Liver (tissue), 3 donors: ENCODE measurements around the gene CASP8AP2.

Source experiments
- EGR1 ChIP-seq, 2 donors: IDR thresholded peaks; 2 replicates each; pipeline ENCODE4 v1.6.1; 2016 to 2018; ENCODE audit warnings: antibody characterized with exemption in 2 of 2, low read depth in 2 of 2
- GABPA ChIP-seq, 2 donors: IDR thresholded peaks in 1 of 2; conservative IDR thresholded peaks in 1 of 2; 2 replicates each; pipeline ENCODE4 v1.6.1; 2016; ENCODE audit warnings: antibody characterized with exemption in 2 of 2, mild to moderate bottlenecking in 1 of 2, moderate library complexity in 1 of 2
- HNF4A ChIP-seq, 2 donors: conservative IDR thresholded peaks; 2 replicates each; pipeline ENCODE4 v1.6.1; 2016; ENCODE audit warnings: antibody characterized with exemption in 2 of 2, mild to moderate bottlenecking in 2 of 2
- RAD21 ChIP-seq, 2 donors: IDR thresholded peaks; 2 replicates each; pipeline ENCODE4 v1.6.1; 2016; ENCODE audit warnings: antibody characterized with exemption in 2 of 2, mild to moderate bottlenecking in 2 of 2
- RXRA ChIP-seq, 2 donors: IDR thresholded peaks; 2 replicates each; pipeline ENCODE4 v1.6.1; 2017 to 2018; ENCODE audit warnings: antibody characterized with exemption in 2 of 2, mild to moderate bottlenecking in 1 of 2
- SP1 ChIP-seq: IDR thresholded peaks from 2 replicates; pipeline ENCODE4 v1.6.1; 2018; ENCODE audit warnings: antibody characterized with exemption, mild to moderate bottlenecking
- TAF1 ChIP-seq: conservative IDR thresholded peaks from 2 replicates; pipeline ENCODE4 v1.6.1; 2016; ENCODE audit warnings: antibody characterized with exemption, mild to moderate bottlenecking
- TF ChIP-seq, protein P1 (sequence below): fragments of 150-350 bp; IDR thresholded peaks from 2 replicates; pipeline ENCODE4 v1.5.1; 2017; ENCODE audit warnings: improper control_type of control experiment, low read depth, low read length; ENCODE audit not compliant: missing input control
- TF ChIP-seq, protein P2 (sequence below): IDR thresholded peaks from 2 replicates; pipeline ENCODE4 v1.6.1; 2016; ENCODE audit warnings: antibody characterized with exemption
- TF ChIP-seq, protein P3 (sequence below): IDR thresholded peaks from 2 replicates; pipeline ENCODE4 v1.6.1; 2016; ENCODE audit warnings: antibody characterized with exemption
- TF ChIP-seq, protein P4 (sequence below): IDR thresholded peaks from 2 replicates; pipeline ENCODE4 v1.6.1; 2016; ENCODE audit warnings: antibody characterized with exemption, mild to moderate bottlenecking
- donor health status: healthy.
- donor health status: healthy.

DNA sequence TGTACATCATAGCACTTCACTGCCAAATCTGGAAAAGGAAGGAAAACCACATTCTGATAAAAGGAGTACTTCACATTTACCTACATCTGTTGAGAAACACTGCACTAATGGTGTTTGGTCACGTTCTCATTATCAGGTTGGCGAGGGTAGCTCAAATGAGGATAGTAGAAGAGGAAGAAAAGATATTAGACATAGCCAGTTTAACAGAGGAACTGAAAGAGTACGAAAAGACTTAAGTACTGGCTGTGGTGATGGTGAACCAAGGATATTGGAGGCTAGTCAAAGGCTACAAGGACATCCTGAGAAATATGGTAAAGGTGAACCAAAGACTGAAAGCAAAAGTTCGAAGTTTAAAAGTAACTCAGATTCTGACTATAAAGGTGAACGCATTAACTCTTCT, 32.6 kb downstream of the CASP8AP2 start:
- TF ChIP-seq GABPA (IDR thresholded peaks at IDR 0.05 in 1 of 2, conservative IDR thresholded peaks at IDR 0.05 in 1 of 2): no peak
- TF ChIP-seq TAF1: no peak
- TF ChIP-seq, protein P1, sequence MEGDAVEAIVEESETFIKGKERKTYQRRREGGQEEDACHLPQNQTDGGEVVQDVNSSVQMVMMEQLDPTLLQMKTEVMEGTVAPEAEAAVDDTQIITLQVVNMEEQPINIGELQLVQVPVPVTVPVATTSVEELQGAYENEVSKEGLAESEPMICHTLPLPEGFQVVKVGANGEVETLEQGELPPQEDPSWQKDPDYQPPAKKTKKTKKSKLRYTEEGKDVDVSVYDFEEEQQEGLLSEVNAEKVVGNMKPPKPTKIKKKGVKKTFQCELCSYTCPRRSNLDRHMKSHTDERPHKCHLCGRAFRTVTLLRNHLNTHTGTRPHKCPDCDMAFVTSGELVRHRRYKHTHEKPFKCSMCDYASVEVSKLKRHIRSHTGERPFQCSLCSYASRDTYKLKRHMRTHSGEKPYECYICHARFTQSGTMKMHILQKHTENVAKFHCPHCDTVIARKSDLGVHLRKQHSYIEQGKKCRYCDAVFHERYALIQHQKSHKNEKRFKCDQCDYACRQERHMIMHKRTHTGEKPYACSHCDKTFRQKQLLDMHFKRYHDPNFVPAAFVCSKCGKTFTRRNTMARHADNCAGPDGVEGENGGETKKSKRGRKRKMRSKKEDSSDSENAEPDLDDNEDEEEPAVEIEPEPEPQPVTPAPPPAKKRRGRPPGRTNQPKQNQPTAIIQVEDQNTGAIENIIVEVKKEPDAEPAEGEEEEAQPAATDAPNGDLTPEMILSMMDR: no peak
- TF ChIP-seq, protein P2, sequence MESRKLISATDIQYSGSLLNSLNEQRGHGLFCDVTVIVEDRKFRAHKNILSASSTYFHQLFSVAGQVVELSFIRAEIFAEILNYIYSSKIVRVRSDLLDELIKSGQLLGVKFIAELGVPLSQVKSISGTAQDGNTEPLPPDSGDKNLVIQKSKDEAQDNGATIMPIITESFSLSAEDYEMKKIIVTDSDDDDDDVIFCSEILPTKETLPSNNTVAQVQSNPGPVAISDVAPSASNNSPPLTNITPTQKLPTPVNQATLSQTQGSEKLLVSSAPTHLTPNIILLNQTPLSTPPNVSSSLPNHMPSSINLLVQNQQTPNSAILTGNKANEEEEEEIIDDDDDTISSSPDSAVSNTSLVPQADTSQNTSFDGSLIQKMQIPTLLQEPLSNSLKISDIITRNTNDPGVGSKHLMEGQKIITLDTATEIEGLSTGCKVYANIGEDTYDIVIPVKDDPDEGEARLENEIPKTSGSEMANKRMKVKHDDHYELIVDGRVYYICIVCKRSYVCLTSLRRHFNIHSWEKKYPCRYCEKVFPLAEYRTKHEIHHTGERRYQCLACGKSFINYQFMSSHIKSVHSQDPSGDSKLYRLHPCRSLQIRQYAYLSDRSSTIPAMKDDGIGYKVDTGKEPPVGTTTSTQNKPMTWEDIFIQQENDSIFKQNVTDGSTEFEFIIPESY: no peak
- no peak for TF ChIP-seq HNF4A (conservative IDR thresholded peaks at IDR 0.05)
- TF ChIP-seq, protein P3, sequence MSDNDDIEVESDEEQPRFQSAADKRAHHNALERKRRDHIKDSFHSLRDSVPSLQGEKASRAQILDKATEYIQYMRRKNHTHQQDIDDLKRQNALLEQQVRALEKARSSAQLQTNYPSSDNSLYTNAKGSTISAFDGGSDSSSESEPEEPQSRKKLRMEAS: no peak
- no peak for TF ChIP-seq SP1
- TF ChIP-seq RXRA (IDR thresholded peaks at IDR 0.05): no peak
- no peak for TF ChIP-seq RAD21 (IDR thresholded peaks at IDR 0.05)
- TF ChIP-seq, protein P4, sequence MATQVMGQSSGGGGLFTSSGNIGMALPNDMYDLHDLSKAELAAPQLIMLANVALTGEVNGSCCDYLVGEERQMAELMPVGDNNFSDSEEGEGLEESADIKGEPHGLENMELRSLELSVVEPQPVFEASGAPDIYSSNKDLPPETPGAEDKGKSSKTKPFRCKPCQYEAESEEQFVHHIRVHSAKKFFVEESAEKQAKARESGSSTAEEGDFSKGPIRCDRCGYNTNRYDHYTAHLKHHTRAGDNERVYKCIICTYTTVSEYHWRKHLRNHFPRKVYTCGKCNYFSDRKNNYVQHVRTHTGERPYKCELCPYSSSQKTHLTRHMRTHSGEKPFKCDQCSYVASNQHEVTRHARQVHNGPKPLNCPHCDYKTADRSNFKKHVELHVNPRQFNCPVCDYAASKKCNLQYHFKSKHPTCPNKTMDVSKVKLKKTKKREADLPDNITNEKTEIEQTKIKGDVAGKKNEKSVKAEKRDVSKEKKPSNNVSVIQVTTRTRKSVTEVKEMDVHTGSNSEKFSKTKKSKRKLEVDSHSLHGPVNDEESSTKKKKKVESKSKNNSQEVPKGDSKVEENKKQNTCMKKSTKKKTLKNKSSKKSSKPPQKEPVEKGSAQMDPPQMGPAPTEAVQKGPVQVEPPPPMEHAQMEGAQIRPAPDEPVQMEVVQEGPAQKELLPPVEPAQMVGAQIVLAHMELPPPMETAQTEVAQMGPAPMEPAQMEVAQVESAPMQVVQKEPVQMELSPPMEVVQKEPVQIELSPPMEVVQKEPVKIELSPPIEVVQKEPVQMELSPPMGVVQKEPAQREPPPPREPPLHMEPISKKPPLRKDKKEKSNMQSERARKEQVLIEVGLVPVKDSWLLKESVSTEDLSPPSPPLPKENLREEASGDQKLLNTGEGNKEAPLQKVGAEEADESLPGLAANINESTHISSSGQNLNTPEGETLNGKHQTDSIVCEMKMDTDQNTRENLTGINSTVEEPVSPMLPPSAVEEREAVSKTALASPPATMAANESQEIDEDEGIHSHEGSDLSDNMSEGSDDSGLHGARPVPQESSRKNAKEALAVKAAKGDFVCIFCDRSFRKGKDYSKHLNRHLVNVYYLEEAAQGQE: no peak
- TF ChIP-seq EGR1 (IDR thresholded peaks at IDR 0.05; ENCODE audit: low read depth in 2 of 2): no peak
